ENCODE measurements around the gene AGPAT4.

Gene AGPAT4

GRCh38 chr6:161109366-161109765 lies 164.5 kb downstream of the AGPAT4 start:
- in situ Hi-C loops (cut with MboI; ENCODE audit: low pct_unique_long_range_greater_than_20kb, low sequenced_read_pairs) = no loop called here
- no peak for DNase-seq

- in situ Hi-C loops (cut with MboI; ENCODE audit: low pct_unique_long_range_greater_than_20kb, low sequenced_read_pairs) = no loop called here
- DNase-seq = no peak
These were observed 164.9 kb downstream of the AGPAT4 start for GRCh38 chr6:161108916-161109315.

GRCh38 chr6:161107779-161108730 lies 165.8 kb downstream of the AGPAT4 start:
- in situ Hi-C loops (cut with MboI; ENCODE audit: low pct_unique_long_range_greater_than_20kb, low sequenced_read_pairs) = no loop called here
- DNase-seq = no peak

GRCh38 chr6:161105408-161105807 lies 168.5 kb downstream of the AGPAT4 start:
- DNase-seq = no peak
- in situ Hi-C loops (cut with MboI; ENCODE audit: low pct_unique_long_range_greater_than_20kb, low sequenced_read_pairs) = no loop called here

- in situ Hi-C loops (cut with MboI; ENCODE audit: low pct_unique_long_range_greater_than_20kb, low sequenced_read_pairs) = no loop called here
- no peak for DNase-seq
These were observed 168.9 kb downstream of the AGPAT4 start for GRCh38 chr6:161104966-161105365.

GRCh38 chr6:161103475-161103874 lies 170.4 kb downstream of the AGPAT4 start:
- in situ Hi-C loops (cut with MboI; ENCODE audit: low pct_unique_long_range_greater_than_20kb, low sequenced_read_pairs) = no loop called here
- no peak for DNase-seq

GRCh38 chr6:161101517-161101916 lies 172.3 kb downstream of the AGPAT4 start:
- in situ Hi-C loops (cut with MboI; ENCODE audit: low pct_unique_long_range_greater_than_20kb, low sequenced_read_pairs) = no loop called here

GRCh38 chr6:161100072-161100471 lies 173.8 kb downstream of the AGPAT4 start:
- in situ Hi-C loops (cut with MboI; ENCODE audit: low pct_unique_long_range_greater_than_20kb, low sequenced_read_pairs) = no loop called here
- DNase-seq = no peak

More at GRCh38 chr6:161101517-161101916, 172.3 kb downstream of the AGPAT4 start:
- peak; percentile 19 for DNase-seq

GRCh38 chr6:161095916-161096315 lies 177.9 kb downstream of the AGPAT4 start:
- in situ Hi-C loops (cut with MboI; ENCODE audit: low pct_unique_long_range_greater_than_20kb, low sequenced_read_pairs) = no loop called here
- no peak for DNase-seq

- no peak for DNase-seq
- in situ Hi-C loops (cut with MboI; ENCODE audit: low pct_unique_long_range_greater_than_20kb, low sequenced_read_pairs) = no loop called here
These were observed 178.9 kb downstream of the AGPAT4 start for GRCh38 chr6:161094955-161095354.

GRCh38 chr6:161091972-161092701 lies 181.7 kb downstream of the AGPAT4 start:
- in situ Hi-C loops (cut with MboI; ENCODE audit: low pct_unique_long_range_greater_than_20kb, low sequenced_read_pairs) = no loop called here
- DNase-seq = no peak

- in situ Hi-C loops (cut with MboI; ENCODE audit: low pct_unique_long_range_greater_than_20kb, low sequenced_read_pairs) = no loop called here
- no peak for DNase-seq
These were observed 182.7 kb downstream of the AGPAT4 start for GRCh38 chr6:161091151-161091550.

- in situ Hi-C loops (cut with MboI; ENCODE audit: low pct_unique_long_range_greater_than_20kb, low sequenced_read_pairs) = no loop called here
- no peak for DNase-seq
These were observed 185.1 kb downstream of the AGPAT4 start for GRCh38 chr6:161088676-161089328.

GRCh38 chr6:161085246-161085645 lies 188.6 kb downstream of the AGPAT4 start:
- no peak for DNase-seq
- in situ Hi-C loops (cut with MboI; ENCODE audit: low pct_unique_long_range_greater_than_20kb, low sequenced_read_pairs) = no loop called here

- DNase-seq = no peak
- in situ Hi-C loops (cut with MboI; ENCODE audit: low pct_unique_long_range_greater_than_20kb, low sequenced_read_pairs) = no loop called here
These were observed 191.6 kb downstream of the AGPAT4 start for GRCh38 chr6:161082215-161082614.

GRCh38 chr6:161080263-161080970 lies 193.4 kb downstream of the AGPAT4 start:
- DNase-seq = no peak
- in situ Hi-C loops (cut with MboI; ENCODE audit: low pct_unique_long_range_greater_than_20kb, low sequenced_read_pairs) = no loop called here

Data from KBM-7 (cell line).